AG04449 (cell line): ENCODE data around the gene ATP2B2.

ENCODE experiments used
- CTCF ChIA-PET: fragments of 350-600 bp; formaldehyde crosslinking; extraction: SDS; loops from one replicate; lab custom pipeline; 2021; ENCODE audit warnings: antibody characterized with exemption; lab: Yijun Ruan, JAX
- POLR2A ChIA-PET: fragments of 400-600, 350-600 bp; formaldehyde crosslinking; extraction: SDS; loops from one replicate; lab custom pipeline; 2020; ENCODE audit warnings: antibody characterized with exemption, inconsistent platforms; lab: Yijun Ruan, JAX
- DNase-seq: peaks from one replicate; pipeline ENCODE4 v3.0.0-alpha.2; 2010; ENCODE audit warnings: low read depth, low spot score
- H3K4me3 ChIP-seq: 2 replicates; pipeline ENCODE4 v1.5.1; 2011; ENCODE audit warnings: low read depth, mild to moderate bottlenecking, control low read depth, low read length
- TF ChIP-seq, protein P1 (sequence below): IDR thresholded peaks from one replicate; pipeline ENCODE4 v1.5.1; 2011; ENCODE audit warnings: mild to moderate bottlenecking, moderate library complexity, low read length, control low read depth, inconsistent platforms; ENCODE audit not compliant: insufficient read depth; ENCODE audit errors: missing control alignments

ATP2B2 gene

DNA sequence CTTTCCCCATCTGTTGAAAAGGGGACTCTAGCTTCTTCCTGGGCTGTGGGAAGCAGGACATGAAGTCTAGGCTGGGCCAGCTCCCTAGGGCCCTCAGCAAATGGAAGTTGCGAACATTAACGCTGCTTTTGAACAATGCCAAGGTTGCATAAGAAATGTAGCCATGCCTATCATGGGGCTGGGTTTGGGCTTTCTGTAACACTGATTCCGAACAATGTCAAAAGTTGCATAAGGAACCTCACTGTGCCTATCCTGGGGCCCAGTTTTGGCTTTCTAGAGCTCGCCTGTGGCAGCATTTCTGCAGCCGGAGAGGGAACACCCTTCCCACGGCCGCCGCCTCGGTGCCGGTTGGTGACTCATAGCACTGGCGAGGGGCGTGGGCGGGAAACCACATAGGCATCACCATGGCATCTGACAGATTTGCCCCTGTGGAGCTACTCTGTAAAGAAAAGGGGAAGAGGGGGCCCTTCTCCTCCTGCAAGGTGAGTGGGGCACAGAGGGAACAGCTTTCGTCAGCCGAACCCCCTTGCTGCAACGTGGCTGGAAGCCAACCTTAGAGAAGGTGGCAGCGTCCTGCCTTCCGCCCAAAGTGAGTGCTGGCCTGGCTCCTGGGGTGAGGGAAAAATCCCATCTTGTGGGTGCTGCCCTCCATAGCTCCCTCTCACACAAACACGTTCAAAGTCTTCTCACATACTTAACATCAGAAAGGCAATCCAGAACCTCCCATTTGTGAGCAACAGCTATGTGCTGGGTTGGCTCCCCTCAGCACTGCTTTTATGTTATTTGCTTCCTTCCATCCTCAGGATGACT is 46.6 kb upstream of the ATP2B2 start:
- H3K4me3 ChIP-seq = no peak overlapping the region
- no peak for DNase-seq
- TF ChIP-seq, protein P1, sequence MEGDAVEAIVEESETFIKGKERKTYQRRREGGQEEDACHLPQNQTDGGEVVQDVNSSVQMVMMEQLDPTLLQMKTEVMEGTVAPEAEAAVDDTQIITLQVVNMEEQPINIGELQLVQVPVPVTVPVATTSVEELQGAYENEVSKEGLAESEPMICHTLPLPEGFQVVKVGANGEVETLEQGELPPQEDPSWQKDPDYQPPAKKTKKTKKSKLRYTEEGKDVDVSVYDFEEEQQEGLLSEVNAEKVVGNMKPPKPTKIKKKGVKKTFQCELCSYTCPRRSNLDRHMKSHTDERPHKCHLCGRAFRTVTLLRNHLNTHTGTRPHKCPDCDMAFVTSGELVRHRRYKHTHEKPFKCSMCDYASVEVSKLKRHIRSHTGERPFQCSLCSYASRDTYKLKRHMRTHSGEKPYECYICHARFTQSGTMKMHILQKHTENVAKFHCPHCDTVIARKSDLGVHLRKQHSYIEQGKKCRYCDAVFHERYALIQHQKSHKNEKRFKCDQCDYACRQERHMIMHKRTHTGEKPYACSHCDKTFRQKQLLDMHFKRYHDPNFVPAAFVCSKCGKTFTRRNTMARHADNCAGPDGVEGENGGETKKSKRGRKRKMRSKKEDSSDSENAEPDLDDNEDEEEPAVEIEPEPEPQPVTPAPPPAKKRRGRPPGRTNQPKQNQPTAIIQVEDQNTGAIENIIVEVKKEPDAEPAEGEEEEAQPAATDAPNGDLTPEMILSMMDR = no peak
- POLR2A ChIA-PET = no interaction called here
- CTCF ChIA-PET = no interaction called here

- ChIA-PET POLR2A (no interaction called here), CTCF (interaction anchor here (0.6 kb wide), 1 partner anchor 1184 kb away, joined by 3 read pairs; no protein-coding TSS in a partner anchor)
- TF ChIP-seq, protein P1 = no peak
- DNase-seq = no peak
- no peak overlapping the region for H3K4me3 ChIP-seq
Measured at GRCh38 chr3:10551139-10551538, 45.8 kb upstream of the ATP2B2 start.

DNA sequence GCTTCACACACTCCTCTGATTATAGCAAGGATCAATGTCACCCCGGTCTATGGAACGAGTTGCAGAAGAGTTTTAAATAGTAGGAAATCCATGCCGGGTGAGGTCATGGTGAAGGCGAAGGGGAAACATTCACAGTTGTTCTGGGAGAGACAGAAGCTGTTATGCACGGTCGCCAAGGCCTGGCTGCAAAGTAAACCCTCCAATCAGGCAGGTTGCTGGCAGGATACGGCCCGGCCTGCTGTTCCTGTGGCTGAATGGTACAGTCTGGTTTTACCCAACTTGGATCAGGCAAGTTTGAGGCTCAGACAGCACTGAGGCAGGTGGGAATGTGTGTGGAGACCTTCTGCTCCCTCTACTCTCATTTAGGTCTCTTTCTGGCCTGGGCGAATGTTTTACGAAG is 45.3 kb upstream of the ATP2B2 start:
- H3K4me3 ChIP-seq = no peak overlapping the region
- no peak for DNase-seq
- ChIA-PET POLR2A (no interaction called here), CTCF (interaction anchor here (0.6 kb wide), 1 partner anchor 1184 kb away, joined by 3 read pairs; no protein-coding TSS in a partner anchor)
- TF ChIP-seq, protein P1 = no peak

DNA sequence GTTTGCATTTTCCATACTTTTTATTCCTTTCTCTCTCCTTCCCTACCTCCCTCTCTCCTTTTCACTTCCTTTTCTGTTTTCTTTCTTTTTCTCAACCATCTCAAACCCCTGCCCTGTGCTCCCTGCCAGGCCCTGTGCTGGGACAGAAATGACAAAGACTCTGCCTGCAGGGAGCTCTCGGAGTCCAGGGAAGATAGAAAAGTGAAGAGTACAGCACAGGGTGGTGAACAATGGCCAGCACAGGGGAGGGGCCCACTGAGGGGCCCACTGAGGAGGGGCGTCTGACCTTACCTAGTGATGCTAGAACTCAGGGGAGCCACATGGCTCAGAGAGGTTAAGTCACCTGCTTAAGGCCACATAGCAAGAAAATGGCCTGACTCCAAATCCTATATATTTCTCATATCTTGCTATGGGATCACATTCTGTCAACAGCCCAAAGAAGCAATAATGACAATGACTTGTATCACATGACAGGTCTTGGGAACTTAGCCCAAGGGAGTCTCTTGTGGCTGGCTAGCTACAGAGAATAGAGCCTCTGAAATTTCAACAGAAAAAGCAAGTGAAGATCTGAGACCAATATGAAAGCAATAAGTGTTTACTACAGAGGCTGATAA is 44.3 kb upstream of the ATP2B2 start:
- ChIA-PET POLR2A (no interaction called here), CTCF (no interaction called here)
- no peak overlapping the region for H3K4me3 ChIP-seq
- TF ChIP-seq, protein P1 = no peak
- DNase-seq = no peak

DNA sequence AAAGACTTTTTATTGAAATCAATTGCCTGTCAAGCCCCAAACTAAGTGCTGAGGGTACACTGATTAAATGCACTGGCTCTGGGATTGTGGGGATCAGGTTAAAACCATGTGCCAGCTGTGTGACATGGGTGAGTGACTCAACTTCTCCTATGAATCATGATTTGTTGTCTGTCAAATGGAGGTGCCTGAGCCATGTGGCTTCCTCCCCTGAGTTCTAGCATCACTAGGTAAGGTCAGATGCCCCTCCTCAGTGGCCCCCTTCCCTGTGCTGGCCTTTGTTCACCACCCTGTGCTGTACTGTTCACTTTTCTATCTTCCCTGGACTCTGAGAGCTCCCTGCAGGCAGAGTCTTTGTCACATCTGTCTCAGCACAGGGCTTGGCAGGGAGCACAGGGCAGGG is 43.6 kb upstream of the ATP2B2 start:
- no peak overlapping the region for H3K4me3 ChIP-seq
- CTCF ChIA-PET = no interaction called here
- no peak for DNase-seq
- POLR2A ChIA-PET = no interaction called here
- TF ChIP-seq, protein P1 = no peak

GRCh38 chr3:10547841-10548783 is 42.7 kb upstream of the ATP2B2 start:
- no peak for DNase-seq
- TF ChIP-seq, protein P1 = no peak
- POLR2A ChIA-PET = no interaction called here
- CTCF ChIA-PET = no interaction called here
- H3K4me3 ChIP-seq = no peak overlapping the region
